K562 (cell line): Measurements from ENCODE around the gene RALY. TPM values are rescaled to one million over a fixed set of nuclear protein-coding genes. Genes with fewer than 3 reads are reported as not detected.

Experiments
- CREM ChIP-seq: IDR thresholded peaks from 2 replicates; pipeline ENCODE4 v1.6.1; 2014; ENCODE audit warnings: antibody characterized with exemption, low read depth
- E2F3 ChIP-seq: fragments of 250-450 bp; sonication (Bioruptor Pico); IDR thresholded peaks from 2 replicates; pipeline ENCODE4 v1.4.0; 2020; ENCODE audit warnings: mild to moderate bottlenecking
- ERF ChIP-seq: fragments of 450-650 bp; formaldehyde crosslinking; IDR thresholded peaks from 2 replicates; pipeline ENCODE4 v1.4.0; 2020; ENCODE audit warnings: mild to moderate bottlenecking, mixed read lengths
- GATA2 ChIP-seq: sonication (generic); formaldehyde crosslinking; IDR thresholded peaks from 2 replicates; pipeline ENCODE4 v1.4.0; 2020; ENCODE audit warnings: mild to moderate bottlenecking, missing genetic modification reagents
- HDAC1 ChIP-seq, 2 experiments: fragments of 450-650 bp; IDR thresholded peaks; 2 replicates each; pipeline ENCODE4 v1.6.1; 2016 to 2017; ENCODE audit warnings: inconsistent platforms in 1 of 2, mild to moderate bottlenecking in 1 of 2, moderate library complexity in 1 of 2
- HLTF ChIP-seq: fragments of 450-650 bp; IDR thresholded peaks from 2 replicates; pipeline ENCODE4 v1.6.1; 2016
- KAT8 ChIP-seq: fragments of 450-650 bp; IDR thresholded peaks from 2 replicates; pipeline ENCODE4 v1.6.1; 2016; ENCODE audit warnings: low read depth, mild to moderate bottlenecking
- MLLT1 ChIP-seq, 2 experiments: fragments of 450-650 bp; IDR thresholded peaks; 2 replicates each; pipeline ENCODE4 v1.6.1; 2016
- NR2F6 ChIP-seq: fragments of 450-650 bp; formaldehyde crosslinking; IDR thresholded peaks from 2 replicates; pipeline ENCODE4 v1.4.0; 2020; ENCODE audit warnings: mild to moderate bottlenecking
- ZC3H4 ChIP-seq: sonication (generic); formaldehyde crosslinking; IDR thresholded peaks from 2 replicates; pipeline ENCODE4 v1.9.0; 2021; ENCODE audit warnings: missing genetic modification reagents, borderline replicate concordance
- ZNF175 ChIP-seq: fragments of 200-800 bp; sonication (Bioruptor generic); IDR thresholded peaks from 2 replicates; pipeline ENCODE4 v1.6.1; 2016; ENCODE audit warnings: low read depth, mild to moderate bottlenecking, missing genetic modification characterization, missing compliant biosample characterization
- polyA plus RNA-seq, 8 experiments: library from polyadenylated mRNA; depleted of rRNA in 4 of 8; stranded (reverse) in 5 of 8; unstranded in 3 of 8; fragments of >200 nt; fragmentation: Nextera tagmentation in 2 of 8; fragmentation: Illumina TruSeq in 1 of 8; extraction: Ambion mirVana in 2 of 8; extraction: Trizol in 1 of 8; gene quantifications; 2 replicates each; pipeline versions ENCODE4 v1.2.1 to v1.2.3, GENCODE V29; 2011 to 2014; ENCODE audit warnings: inconsistent platforms in 1 of 8, missing spikeins in 1 of 8
- total RNA-seq, 7 experiments: library from RNA; depleted of rRNA in 6 of 7; stranded (reverse); fragments of >200 nt in 6 of 7; fragmentation: Illumina TruSeq in 2 of 7; extraction: Trizol in 2 of 7; gene quantifications; 2 replicates each; pipeline versions ENCODE4 v1.2.1 to v1.2.3, GENCODE V29; 2011 to 2021; ENCODE audit warnings: low replicate concordance in 1 of 7
- TF ChIP-seq, protein P1 (sequence below), 3 experiments: IDR thresholded peaks in 2 of 3; conservative IDR thresholded peaks in 1 of 3; 2 replicates each; pipeline ENCODE4 v1.5.1; 2011 to 2012; ENCODE audit warnings: low read length in 3 of 3, mild to moderate bottlenecking in 3 of 3, control low read depth in 2 of 3, improper control_type of control experiment in 1 of 3, inconsistent platforms in 1 of 3, low read depth in 1 of 3, mixed read lengths in 1 of 3, moderate library complexity in 1 of 3; ENCODE audit not compliant: insufficient read depth in 2 of 3
- TF ChIP-seq, protein P2 (sequence below), 3 experiments: fragments of 200-800 bp in 1 of 3; fragments of 250-450 bp in 1 of 3; fragments of 450-650 bp in 1 of 3; sonication (Bioruptor Pico) in 1 of 3; sonication (Bioruptor generic) in 1 of 3; formaldehyde crosslinking in 1 of 3; IDR thresholded peaks; 2 replicates each; pipeline versions ENCODE4 v1.6.1 to v1.8.0; 2016 to 2022; ENCODE audit warnings: mild to moderate bottlenecking in 2 of 3, missing genetic modification characterization in 2 of 3, missing compliant biosample characterization in 1 of 3, moderate library complexity in 1 of 3
- TF ChIP-seq, protein P3 (sequence below), 2 experiments: IDR thresholded peaks; 2 replicates each; pipeline ENCODE4 v1.6.1; 2012; ENCODE audit warnings: improper control_type of control experiment in 2 of 2, low read depth in 2 of 2, low read length in 2 of 2, borderline replicate concordance in 1 of 2

Gene RALY
- total and polyA plus RNA-seq, 9 of the 15 experiments (the other 6 are each of a cell fraction or from before 2014, with no cell fraction given) = 0.80 to 207 (median 128) TPM

DNA sequence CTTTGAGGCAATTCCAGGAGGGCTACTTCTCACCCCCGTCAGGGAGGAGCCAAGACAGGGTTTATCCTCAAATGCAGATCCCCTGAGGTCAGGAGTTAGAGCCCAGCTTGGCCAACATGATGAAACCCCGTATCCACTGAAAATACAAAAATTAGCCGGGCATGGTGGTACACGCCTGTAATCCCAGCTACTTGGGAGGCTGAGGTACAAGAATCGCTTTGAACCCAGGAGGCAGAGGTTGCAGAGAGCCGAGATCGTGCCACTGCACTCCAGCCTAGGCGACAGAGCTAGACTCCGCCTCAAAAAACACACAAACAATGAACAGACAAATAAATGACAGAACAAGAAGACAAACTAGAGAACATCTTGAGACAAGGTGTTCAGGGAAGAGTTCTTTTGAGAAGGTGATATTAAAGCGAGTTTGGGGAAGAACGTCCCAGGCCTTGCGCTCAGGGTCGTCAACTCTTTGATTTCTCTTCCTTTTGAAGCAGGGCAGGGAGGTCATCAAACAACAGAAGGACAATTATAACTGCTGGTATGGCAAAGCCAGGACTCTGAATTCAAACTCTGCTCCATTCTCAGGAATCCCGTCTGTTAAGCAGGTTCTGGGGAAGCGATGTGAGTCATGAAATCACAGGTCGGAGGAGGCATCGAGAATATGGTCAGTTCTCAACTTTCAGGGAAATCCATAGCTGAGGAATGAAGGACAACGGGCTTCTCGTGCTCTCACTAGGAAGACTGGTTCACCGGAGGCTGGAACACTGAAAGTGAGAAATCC lies 1.4 kb upstream of the RALY start (continued):
- TF ChIP-seq, protein P1, sequence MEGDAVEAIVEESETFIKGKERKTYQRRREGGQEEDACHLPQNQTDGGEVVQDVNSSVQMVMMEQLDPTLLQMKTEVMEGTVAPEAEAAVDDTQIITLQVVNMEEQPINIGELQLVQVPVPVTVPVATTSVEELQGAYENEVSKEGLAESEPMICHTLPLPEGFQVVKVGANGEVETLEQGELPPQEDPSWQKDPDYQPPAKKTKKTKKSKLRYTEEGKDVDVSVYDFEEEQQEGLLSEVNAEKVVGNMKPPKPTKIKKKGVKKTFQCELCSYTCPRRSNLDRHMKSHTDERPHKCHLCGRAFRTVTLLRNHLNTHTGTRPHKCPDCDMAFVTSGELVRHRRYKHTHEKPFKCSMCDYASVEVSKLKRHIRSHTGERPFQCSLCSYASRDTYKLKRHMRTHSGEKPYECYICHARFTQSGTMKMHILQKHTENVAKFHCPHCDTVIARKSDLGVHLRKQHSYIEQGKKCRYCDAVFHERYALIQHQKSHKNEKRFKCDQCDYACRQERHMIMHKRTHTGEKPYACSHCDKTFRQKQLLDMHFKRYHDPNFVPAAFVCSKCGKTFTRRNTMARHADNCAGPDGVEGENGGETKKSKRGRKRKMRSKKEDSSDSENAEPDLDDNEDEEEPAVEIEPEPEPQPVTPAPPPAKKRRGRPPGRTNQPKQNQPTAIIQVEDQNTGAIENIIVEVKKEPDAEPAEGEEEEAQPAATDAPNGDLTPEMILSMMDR (IDR thresholded peaks at IDR 0.05 in 2 of 3, conservative IDR thresholded peaks at IDR 0.05 in 1 of 3; ENCODE audit: insufficient read depth in 2 of 3, low read depth in 1 of 3, low read length in 3 of 3) = no peak
- TF ChIP-seq HLTF (0 out of 2 replicates have a peak, but pooled peaks have one; percentile 32), ZC3H4 (CRISPR knock-in tag) (no peak), GATA2 (CRISPR knock-in tag) (no peak), MLLT1 (IDR thresholded peaks at IDR 0.05) (no peak), NR2F6 (CRISPR knock-in tag) (no peak), CREM (no peak; the same call in 1 of the 2 replicates), ERF (no peak), HDAC1 (IDR thresholded peaks at IDR 0.05) (0 out of 4 replicates have a peak, but pooled peaks of 1 of the 2 experiments have one; percentile 12), KAT8 (no peak), ZNF175 (CRISPR knock-in tag) (no peak), E2F3 (CRISPR knock-in tag) (no peak)
- TF ChIP-seq, protein P2, sequence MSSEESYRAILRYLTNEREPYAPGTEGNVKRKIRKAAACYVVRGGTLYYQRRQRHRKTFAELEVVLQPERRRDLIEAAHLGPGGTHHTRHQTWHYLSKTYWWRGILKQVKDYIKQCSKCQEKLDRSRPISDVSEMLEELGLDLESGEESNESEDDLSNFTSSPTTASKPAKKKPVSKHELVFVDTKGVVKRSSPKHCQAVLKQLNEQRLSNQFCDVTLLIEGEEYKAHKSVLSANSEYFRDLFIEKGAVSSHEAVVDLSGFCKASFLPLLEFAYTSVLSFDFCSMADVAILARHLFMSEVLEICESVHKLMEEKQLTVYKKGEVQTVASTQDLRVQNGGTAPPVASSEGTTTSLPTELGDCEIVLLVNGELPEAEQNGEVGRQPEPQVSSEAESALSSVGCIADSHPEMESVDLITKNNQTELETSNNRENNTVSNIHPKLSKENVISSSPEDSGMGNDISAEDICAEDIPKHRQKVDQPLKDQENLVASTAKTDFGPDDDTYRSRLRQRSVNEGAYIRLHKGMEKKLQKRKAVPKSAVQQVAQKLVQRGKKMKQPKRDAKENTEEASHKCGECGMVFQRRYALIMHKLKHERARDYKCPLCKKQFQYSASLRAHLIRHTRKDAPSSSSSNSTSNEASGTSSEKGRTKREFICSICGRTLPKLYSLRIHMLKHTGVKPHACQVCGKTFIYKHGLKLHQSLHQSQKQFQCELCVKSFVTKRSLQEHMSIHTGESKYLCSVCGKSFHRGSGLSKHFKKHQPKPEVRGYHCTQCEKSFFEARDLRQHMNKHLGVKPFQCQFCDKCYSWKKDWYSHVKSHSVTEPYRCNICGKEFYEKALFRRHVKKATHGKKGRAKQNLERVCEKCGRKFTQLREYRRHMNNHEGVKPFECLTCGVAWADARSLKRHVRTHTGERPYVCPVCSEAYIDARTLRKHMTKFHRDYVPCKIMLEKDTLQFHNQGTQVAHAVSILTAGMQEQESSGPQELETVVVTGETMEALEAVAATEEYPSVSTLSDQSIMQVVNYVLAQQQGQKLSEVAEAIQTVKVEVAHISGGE (CRISPR knock-in tag; IDR thresholded peaks at IDR 0.05) = no peak
- TF ChIP-seq, protein P3, sequence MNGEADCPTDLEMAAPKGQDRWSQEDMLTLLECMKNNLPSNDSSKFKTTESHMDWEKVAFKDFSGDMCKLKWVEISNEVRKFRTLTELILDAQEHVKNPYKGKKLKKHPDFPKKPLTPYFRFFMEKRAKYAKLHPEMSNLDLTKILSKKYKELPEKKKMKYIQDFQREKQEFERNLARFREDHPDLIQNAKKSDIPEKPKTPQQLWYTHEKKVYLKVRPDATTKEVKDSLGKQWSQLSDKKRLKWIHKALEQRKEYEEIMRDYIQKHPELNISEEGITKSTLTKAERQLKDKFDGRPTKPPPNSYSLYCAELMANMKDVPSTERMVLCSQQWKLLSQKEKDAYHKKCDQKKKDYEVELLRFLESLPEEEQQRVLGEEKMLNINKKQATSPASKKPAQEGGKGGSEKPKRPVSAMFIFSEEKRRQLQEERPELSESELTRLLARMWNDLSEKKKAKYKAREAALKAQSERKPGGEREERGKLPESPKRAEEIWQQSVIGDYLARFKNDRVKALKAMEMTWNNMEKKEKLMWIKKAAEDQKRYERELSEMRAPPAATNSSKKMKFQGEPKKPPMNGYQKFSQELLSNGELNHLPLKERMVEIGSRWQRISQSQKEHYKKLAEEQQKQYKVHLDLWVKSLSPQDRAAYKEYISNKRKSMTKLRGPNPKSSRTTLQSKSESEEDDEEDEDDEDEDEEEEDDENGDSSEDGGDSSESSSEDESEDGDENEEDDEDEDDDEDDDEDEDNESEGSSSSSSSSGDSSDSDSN (IDR thresholded peaks at IDR 0.05; ENCODE audit: borderline replicate concordance in 1 of 2, low read depth in 2 of 2, low read length in 2 of 2) = no peak
